SK-N-SH treated with all-trans-retinoic acid at 6 μM for 48 hours (cell line): Measurements from ENCODE around the gene ETS1.

Experiments used
- ATAC-seq: fragments of 200-7000 bp; cut with Tn5 transposase; 3 replicates; pipeline ENCODE4 v1.9.1; 2020; ENCODE audit warnings: mild to moderate bottlenecking, moderate library complexity
- ARNTL ChIP-seq: fragments of 450-650 bp; formaldehyde crosslinking; IDR thresholded peaks from 2 replicates; pipeline ENCODE4 v1.5.0; 2020; ENCODE audit warnings: low read depth, mild to moderate bottlenecking, moderate library complexity, borderline replicate concordance
- BACH2 ChIP-seq: fragments of 250-450 bp; sonication (Bioruptor Pico); IDR thresholded peaks from 2 replicates; pipeline ENCODE4 v1.9.0; 2021; ENCODE audit warnings: mild to moderate bottlenecking, borderline replicate concordance
- CREB5 ChIP-seq: fragments of 250-450 bp; sonication (Bioruptor Pico); IDR thresholded peaks from 2 replicates; pipeline ENCODE4 v1.5.1; 2020; ENCODE audit warnings: low read depth, mild to moderate bottlenecking, moderate library complexity
- CSRNP3 ChIP-seq: fragments of 250-450 bp; sonication (Bioruptor Pico); IDR thresholded peaks from 2 replicates; pipeline ENCODE4 v1.5.1; 2021; ENCODE audit warnings: mild to moderate bottlenecking, moderate library complexity
- ESRRG ChIP-seq: fragments of 250-450 bp; sonication (Bioruptor Pico); IDR thresholded peaks from 2 replicates; pipeline ENCODE4 v1.6.1; 2021; ENCODE audit warnings: mild to moderate bottlenecking
- GLIS3 ChIP-seq: fragments of 250-450 bp; sonication (Bioruptor Pico); IDR thresholded peaks from 2 replicates; pipeline ENCODE4 v1.5.0; 2020; ENCODE audit warnings: mild to moderate bottlenecking, moderate library complexity
- ISL1 ChIP-seq: fragments of 250-450 bp; sonication (Bioruptor Pico); IDR thresholded peaks from 2 replicates; pipeline ENCODE4 v2.1.2; 2022; ENCODE audit warnings: mild to moderate bottlenecking, moderate library complexity
- OSR1 ChIP-seq: fragments of 250-450 bp; sonication (Bioruptor Pico); IDR thresholded peaks from 2 replicates; pipeline ENCODE4 v1.8.0; 2022; ENCODE audit warnings: moderate library complexity, mild to moderate bottlenecking, inconsistent platforms
- POU6F1 ChIP-seq: fragments of 250-450 bp; sonication (Bioruptor Pico); IDR thresholded peaks from 2 replicates; pipeline ENCODE4 v1.8.0; 2021; ENCODE audit warnings: low read depth, mild to moderate bottlenecking, moderate library complexity, borderline replicate concordance
- PPARA ChIP-seq: fragments of 250-450 bp; sonication (Bioruptor Pico); IDR thresholded peaks from 2 replicates; pipeline ENCODE4 v1.5.0; 2020; ENCODE audit warnings: mild to moderate bottlenecking, borderline replicate concordance
- RARB ChIP-seq: fragments of 250-450 bp; sonication (Bioruptor Pico); IDR thresholded peaks from 2 replicates; pipeline ENCODE4 v1.8.0; 2021; ENCODE audit warnings: mild to moderate bottlenecking, moderate library complexity
- SNAI2 ChIP-seq: fragments of 250-450 bp; sonication (Bioruptor Pico); IDR thresholded peaks from 2 replicates; pipeline ENCODE4 v1.5.0; 2020; ENCODE audit warnings: mild to moderate bottlenecking, moderate library complexity
- TCF4 ChIP-seq: fragments of 250-450 bp; sonication (Bioruptor Pico); IDR thresholded peaks from 2 replicates; pipeline ENCODE4 v1.8.0; 2021; ENCODE audit warnings: mild to moderate bottlenecking, moderate library complexity, borderline replicate concordance
- TOX ChIP-seq: fragments of 250-450 bp; sonication (Bioruptor Pico); IDR thresholded peaks from 2 replicates; pipeline ENCODE4 v1.8.0; 2021; ENCODE audit warnings: mild to moderate bottlenecking, moderate library complexity, borderline replicate concordance
- ZC3H10 ChIP-seq: fragments of 250-450 bp; sonication (Bioruptor Pico); IDR thresholded peaks from 2 replicates; pipeline ENCODE4 v1.5.1; 2021; ENCODE audit warnings: mild to moderate bottlenecking, moderate library complexity
- ZNF565 ChIP-seq: fragments of 450-650 bp; formaldehyde crosslinking; conservative IDR thresholded peaks from 2 replicates; pipeline ENCODE4 v1.5.0; 2020; ENCODE audit warnings: low read depth, mild to moderate bottlenecking, moderate library complexity
- ZNF8 ChIP-seq: fragments of 450-650 bp; formaldehyde crosslinking; IDR thresholded peaks from 2 replicates; pipeline ENCODE4 v1.5.0; 2020; ENCODE audit warnings: mild to moderate bottlenecking, moderate library complexity

Gene ETS1

GRCh38 chr11:128551611-128552335 lies 35.6 kb downstream of the ETS1 start (continued):
- TF ChIP-seq POU6F1 (CRISPR knock-in tag) (no peak), ARNTL (CRISPR knock-in tag) (no peak)

- TF ChIP-seq ESRRG (CRISPR knock-in tag) (no peak), TCF4 (CRISPR knock-in tag) (no peak), OSR1 (CRISPR knock-in tag) (no peak), GLIS3 (CRISPR knock-in tag) (no peak), PPARA (CRISPR knock-in tag) (no peak), TOX (CRISPR knock-in tag) (no peak)
- ATAC-seq: no peak
Measured at GRCh38 chr11:128551058-128551457, 36.3 kb downstream of the ETS1 start.

GRCh38 chr11:128550261-128550821 lies 37.0 kb downstream of the ETS1 start:
- TF ChIP-seq RARB (CRISPR knock-in tag) (no peak), BACH2 (no peak), PPARA (CRISPR knock-in tag) (no peak), ZNF8 (CRISPR knock-in tag) (no peak), TOX (CRISPR knock-in tag) (no peak), OSR1 (CRISPR knock-in tag) (no peak), ARNTL (CRISPR knock-in tag) (no peak), ZC3H10 (CRISPR knock-in tag) (no peak), CREB5 (CRISPR knock-in tag) (no peak), POU6F1 (CRISPR knock-in tag) (no peak), CSRNP3 (CRISPR knock-in tag) (no peak), SNAI2 (CRISPR knock-in tag) (no peak), ZNF565 (CRISPR knock-in tag) (no peak), ISL1 (CRISPR knock-in tag) (no peak), GLIS3 (CRISPR knock-in tag) (no peak), TCF4 (CRISPR knock-in tag) (no peak)
- TF ChIP-seq, all 23 proteins: peak for 0
- no peak for ATAC-seq

- no peak for TF ChIP-seq CSRNP3 (CRISPR knock-in tag)
- TF ChIP-seq POU6F1 (CRISPR knock-in tag): no peak
- no peak for ATAC-seq
Measured at GRCh38 chr11:128549256-128549944, 38.0 kb downstream of the ETS1 start.
